ENCODE results near the gene SFTA2. TPM values are rescaled to one million over a fixed set of nuclear protein-coding genes. Genes with fewer than 3 reads are reported as not detected.

The SFTA2 gene
- total and polyA plus RNA-seq, 9 of the 15 experiments (the other 6 are each of a cell fraction or from before 2014, with no cell fraction given), result not detected

GRCh38 chr6:30882759-30883684, 48.9 kb downstream of the SFTA2 start (continued):
- TF ChIP-seq AFF4 (CRISPR knock-in tag; IDR thresholded peaks at IDR 0.05), result 0 out of 2 replicates have a peak, but pooled peaks have one; percentile 13
- TF ChIP-seq SMARCA4 (IDR thresholded peaks at IDR 0.05), result 0 out of 2 replicates have a peak, but pooled peaks have one; percentile 18
- no peak for TF ChIP-seq ZNF764 (CRISPR knock-in tag; IDR thresholded peaks at IDR 0.05; ENCODE audit: low read depth)
- TF ChIP-seq SMARCE1 (IDR thresholded peaks at IDR 0.05), result no peak
- TF ChIP-seq ZNF316 (IDR thresholded peaks at IDR 0.05), result peak; percentile 63
- peak in 1 of 2 experiments; percentile 37; a peak in 1 of 4 replicates for TF ChIP-seq HDAC1 (IDR thresholded peaks at IDR 0.05)
- TF ChIP-seq ZNF282 (CRISPR knock-in tag; IDR thresholded peaks at IDR 0.05), result no peak
- TF ChIP-seq L3MBTL2 (IDR thresholded peaks at IDR 0.05), result 0 out of 2 replicates have a peak, but pooled peaks have one; percentile 25
- TF ChIP-seq ZBTB43 (CRISPR knock-in tag; IDR thresholded peaks at IDR 0.05), result no peak
- peak; percentile 45; the same call in 1 of the 2 replicates for TF ChIP-seq ZEB2 (IDR thresholded peaks at IDR 0.05)
- TF ChIP-seq KAT7 (CRISPR knock-in tag; IDR thresholded peaks at IDR 0.05; ENCODE audit: borderline replicate concordance), result 0 out of 2 replicates have a peak, but pooled peaks have one; percentile 22
- 0 out of 2 replicates have a peak, but pooled peaks have one; percentile 27 for TF ChIP-seq HDGF (IDR thresholded peaks at IDR 0.05)
- peak in 1 of 2 experiments; percentile 47; a peak in 1 of 4 replicates for TF ChIP-seq FOXK2 (conservative IDR thresholded peaks at IDR 0.05 in 1 of 2, IDR thresholded peaks at IDR 0.05 in 1 of 2; ENCODE audit: low read depth in 2 of 2)
- peak in 1 of 2 experiments; percentile 25 for TF ChIP-seq E2F6 (IDR thresholded peaks at IDR 0.05; ENCODE audit: borderline replicate concordance in 1 of 2, extremely low read depth in 1 of 2, insufficient read depth in 1 of 2, insufficient read length in 1 of 2, low read depth in 1 of 2, low read length in 1 of 2, poor library complexity in 1 of 2, severe bottlenecking in 1 of 2)
- TF ChIP-seq ETV6 (IDR thresholded peaks at IDR 0.05; ENCODE audit: borderline replicate concordance in 1 of 2, low read depth in 2 of 2, low read length in 1 of 2), result no peak
- no peak for TF ChIP-seq ETV6 (CRISPR knock-in tag; IDR thresholded peaks at IDR 0.05; ENCODE audit: borderline replicate concordance)
- peak; percentile 50 for TF ChIP-seq RBBP5 (IDR thresholded peaks at IDR 0.05; ENCODE audit: borderline replicate concordance, insufficient read depth, low read length, poor library complexity, severe bottlenecking)
- TF ChIP-seq C11orf30 (IDR thresholded peaks at IDR 0.05; ENCODE audit: low read depth), result peak; percentile 57; the same call in 1 of the 2 replicates
- no peak for TF ChIP-seq NEUROD1 (IDR thresholded peaks at IDR 0.05; ENCODE audit: borderline replicate concordance, low read depth, low read length, partially characterized antibody)

Measured in K562 (cell line).